SK-MEL-5 (cell line): ENCODE results near the gene ZFAND2B. TPM values are rescaled to one million over a fixed set of nuclear protein-coding genes. Genes with fewer than 3 reads are reported as not detected.

Experiments used
- DNase-seq: peaks from one replicate; pipeline ENCODE4 v3.0.0-alpha.2; 2016; ENCODE audit warnings: low read depth, low spot score
- in situ Hi-C: cut with HindIII; loops from 2 replicates; pipeline ENCODE4 v1.10.0; 2016; ENCODE audit warnings: low sequenced_read_pairs, high pct_unique_total_duplicates, low pct_unique_long_range_greater_than_20kb
- total RNA-seq: library from RNA; depleted of rRNA; stranded (reverse); fragments of >200 nt; shearing (Covaris generic); gene quantifications from 2 replicates; pipeline ENCODE4 v1.2.3, GENCODE V29; 2014

The ZFAND2B gene
- total RNA-seq, 1 experiment from 2014 or later, result 16.2 TPM

DNA sequence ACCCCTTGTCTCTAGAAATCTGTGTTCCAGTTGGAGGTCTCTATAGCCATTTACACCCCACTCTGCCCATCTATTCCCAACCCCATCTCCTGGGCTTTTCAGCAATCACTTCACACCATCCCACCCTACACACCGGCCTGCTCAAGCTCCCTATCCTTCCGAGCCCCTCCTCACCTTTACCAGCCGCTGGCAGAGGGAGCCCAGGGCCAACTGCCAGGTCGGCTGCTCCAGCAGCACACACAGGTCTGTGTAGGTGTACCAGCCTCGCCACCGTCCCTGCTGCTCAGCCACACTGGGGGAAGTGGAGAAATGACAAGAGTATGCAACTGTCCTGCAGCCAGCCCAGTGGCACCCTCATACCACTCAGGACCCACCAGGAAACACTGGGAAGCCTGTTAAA is 33.4 kb upstream of the ZFAND2B start:
- no peak for DNase-seq
- in situ Hi-C loops, result no loop called here

GRCh38 chr2:219174146-219174545 is 32.4 kb upstream of the ZFAND2B start:
- in situ Hi-C loops, result no loop called here
- DNase-seq, result no peak

- no peak for DNase-seq
- in situ Hi-C loops, result no loop called here
Measured at GRCh38 chr2:219174801-219175200, 31.8 kb upstream of the ZFAND2B start.

DNA sequence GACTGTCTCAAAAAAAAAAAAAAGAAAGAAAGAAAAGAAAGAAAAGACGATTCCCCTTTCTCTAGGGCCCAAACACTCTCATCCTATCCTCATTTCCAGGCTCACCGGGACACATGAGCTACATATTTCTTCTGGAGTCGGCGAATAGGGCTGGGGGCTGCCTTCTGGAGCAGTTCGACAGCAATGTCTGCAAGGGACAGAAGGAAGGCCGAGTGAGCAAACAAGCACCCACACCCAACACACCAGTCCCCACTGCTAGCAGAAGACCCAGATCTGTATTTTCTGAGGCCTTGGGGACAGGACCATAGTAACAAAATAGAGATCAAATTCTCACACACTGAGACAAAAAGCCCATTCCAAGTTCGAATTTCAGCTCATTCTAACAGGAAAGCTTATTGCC is 31.1 kb upstream of the ZFAND2B start:
- in situ Hi-C loops, result no loop called here
- DNase-seq, result no peak

DNA sequence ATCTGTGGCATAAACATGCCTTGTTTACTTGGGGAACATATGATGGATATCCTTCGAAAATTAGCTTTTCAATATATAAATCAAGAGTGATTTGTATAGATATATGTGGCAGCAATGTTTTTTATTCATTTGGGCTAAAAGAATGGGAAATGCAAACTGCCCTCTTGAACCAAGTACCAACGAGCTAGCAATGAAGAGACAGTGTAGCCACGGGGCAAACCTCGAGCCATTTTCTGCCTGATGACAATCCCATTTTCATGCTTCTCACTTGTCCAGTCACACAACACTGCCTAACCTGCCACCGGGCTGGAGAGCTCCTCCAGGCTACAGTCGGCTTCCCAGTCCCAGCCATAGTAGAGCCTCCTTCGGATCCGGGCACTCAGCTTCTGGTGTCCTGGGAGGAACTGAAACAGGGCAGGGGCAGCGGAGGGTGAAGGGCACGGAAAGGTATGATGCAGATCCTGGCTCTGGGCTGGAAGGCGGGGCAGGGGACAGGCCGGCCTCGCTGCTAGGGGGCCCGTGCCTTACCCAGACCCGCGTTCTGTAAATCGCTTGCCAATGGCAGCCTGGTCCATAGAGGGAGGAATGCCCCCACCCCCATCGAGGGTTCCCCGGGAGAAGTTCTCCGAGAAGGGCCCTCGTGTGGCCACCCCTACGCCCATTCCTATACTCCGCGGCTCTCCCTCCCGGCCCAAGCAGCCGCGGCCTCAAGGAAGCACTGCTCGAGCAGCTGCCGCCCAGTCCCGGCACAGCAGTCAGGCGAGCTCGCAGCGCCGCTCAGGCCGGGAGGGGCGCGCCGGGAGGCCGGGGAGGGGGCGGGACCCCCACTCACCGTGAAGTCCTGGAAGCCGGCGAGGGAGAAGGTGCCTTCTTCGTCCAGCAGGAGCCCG is 30.4 kb upstream of the ZFAND2B start:
- in situ Hi-C loops, result no loop called here
- peak; percentile 30 for DNase-seq

DNA sequence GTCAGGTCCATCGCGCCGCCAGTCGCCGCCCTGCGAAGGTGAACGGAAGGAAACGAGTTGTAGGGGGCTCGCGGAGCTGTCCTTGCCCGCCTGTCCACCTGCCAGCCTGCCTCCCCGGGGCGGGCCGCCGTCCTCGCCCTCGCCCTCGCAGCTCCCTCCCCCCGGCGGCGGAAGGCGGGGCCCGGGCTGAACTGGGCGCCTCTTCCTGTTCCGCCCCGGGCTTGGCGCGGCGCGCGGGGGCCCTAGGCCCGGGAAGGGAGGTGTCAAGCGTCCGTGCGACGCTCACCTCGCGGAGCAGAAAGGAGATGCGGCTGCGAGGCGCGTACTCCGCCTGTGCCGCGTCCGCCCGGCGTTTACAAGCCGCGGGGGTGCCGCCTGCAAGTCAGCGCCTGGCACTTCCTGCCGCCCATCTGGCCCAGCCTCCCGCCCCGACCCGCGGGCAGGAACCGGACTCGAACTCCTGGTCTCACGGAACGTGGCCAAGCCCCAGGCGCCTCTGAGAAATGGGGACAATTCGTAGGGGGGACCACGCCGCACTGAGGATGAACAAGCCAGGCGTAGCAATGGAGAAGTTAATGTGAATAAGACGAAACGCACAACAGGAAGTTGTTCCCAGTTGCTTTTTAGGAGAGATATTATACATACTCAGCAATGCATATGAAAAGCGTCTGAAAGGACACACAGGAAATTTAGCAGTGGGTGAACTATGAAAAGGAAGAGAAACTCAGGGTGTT is 29.6 kb upstream of the ZFAND2B start, which contains the start of gene CNPPD1:
CNPPD1 (minus strand) TSS at position 108 of the 734 bp plus-strand sequence; CDS start at position 11, 97 bp downstream.
- DNase-seq, result peak; percentile 78
- in situ Hi-C loops, result no loop called here

DNA sequence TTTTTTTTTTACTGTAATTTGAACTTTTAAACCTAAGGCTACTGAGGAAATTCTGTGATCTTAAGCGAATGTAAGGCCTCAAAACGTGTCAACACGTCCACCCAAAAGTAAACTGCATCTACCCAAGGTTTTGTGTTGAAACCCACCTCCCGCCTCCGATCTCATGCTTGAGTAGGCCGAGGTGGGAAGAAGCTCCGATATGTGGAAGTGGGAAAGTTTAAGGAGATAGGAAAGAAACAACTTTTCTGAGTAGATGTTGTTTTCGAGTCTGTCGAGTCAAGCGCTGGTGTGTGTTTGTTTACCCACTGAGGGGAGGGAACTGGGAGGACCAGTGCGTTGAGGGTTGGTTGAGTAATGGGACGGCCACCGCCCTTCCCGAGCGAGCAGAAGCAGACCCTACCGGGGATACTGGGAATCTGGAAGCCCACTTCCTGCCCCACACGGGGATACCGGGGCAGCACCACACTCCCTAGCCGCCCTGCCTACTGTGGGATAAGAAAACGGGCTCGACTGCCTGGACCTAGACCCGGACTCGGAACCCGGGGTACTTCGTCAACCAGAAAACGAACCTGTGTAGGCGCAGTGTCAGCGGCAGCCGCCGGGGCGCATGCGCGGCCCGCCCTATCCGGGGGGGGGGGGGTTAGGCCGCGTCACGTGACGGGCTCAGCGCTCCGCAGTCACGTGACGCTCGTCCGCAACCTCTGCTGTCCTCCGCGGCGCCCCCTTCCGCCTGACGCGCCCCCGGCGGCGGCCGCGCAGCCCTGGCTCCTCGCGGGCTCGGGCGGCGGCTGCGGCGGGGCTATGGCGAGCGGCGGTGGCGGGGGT is 28.8 kb upstream of the ZFAND2B start, which contains the start of gene RETREG2:
RETREG2 (plus strand) TSS at position 724 of the 825 bp plus-strand sequence; CDS start at position 802, 78 bp downstream.
- in situ Hi-C loops, result no loop called here
- DNase-seq, result peak; percentile 85

GRCh38 chr2:219178377-219179175 is 28.0 kb upstream of the ZFAND2B start:
- in situ Hi-C loops, result no loop called here
- DNase-seq, result peak; percentile 26

DNA sequence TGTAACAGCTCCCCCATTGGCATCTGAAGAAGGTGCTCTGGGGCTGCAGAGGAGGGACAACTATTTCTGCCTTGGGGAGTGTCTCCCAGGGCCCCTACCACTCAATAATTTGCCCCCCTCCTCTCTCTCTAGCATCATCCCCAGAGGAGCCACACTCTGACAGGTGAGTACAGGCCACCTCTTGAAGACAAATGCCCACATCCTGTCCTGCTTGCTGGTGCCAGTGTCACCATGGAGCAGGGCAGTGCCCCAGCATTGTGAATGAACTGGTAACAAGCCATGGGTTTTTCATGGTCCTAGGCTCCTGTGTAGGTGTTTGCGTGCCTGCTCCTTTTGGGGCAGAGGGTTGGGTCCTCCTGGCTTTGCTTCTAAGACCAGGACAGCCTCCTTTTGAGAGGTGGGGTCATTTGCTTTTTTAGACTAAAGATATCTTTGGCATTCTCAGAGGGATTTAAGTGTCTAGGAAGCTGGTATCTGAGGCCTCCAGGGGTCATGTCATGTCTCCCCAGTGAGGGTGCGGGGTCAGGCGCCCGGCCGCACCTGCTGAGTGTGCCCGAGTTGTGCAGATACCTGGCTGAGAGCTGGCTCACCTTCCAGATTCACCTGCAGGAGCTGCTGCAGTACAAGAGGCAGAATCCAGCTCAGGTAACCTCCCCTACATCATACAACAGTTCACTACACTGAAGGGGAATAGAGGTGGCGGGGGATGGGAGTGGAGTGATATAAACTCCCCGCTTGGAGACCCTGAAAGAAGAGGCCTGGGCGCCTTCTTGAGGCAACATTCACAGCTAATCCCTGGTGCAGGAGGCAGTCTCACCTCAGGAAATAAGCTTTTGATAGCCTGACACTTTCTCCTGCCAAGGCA is 26.7 kb upstream of the ZFAND2B start:
- DNase-seq, result no peak
- in situ Hi-C loops, result no loop called here

DNA sequence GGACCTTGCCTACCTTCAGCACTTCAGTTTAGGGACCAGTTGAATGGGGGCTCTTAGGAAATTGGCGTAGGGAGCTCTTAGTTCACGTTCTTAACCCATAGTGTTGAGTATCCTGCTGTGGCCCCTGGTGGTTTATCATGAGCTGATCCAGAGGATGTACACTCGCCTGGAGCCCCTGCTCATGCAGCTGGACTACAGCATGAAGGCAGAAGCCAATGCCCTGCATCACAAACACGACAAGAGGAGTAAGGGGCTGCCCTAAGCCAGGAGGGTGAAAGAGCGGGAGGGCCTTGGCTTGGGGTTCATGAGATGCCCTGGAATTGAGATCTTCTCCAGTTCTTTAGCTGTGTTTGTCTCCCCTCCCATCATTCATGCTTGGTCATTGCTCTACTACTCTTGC is 25.6 kb upstream of the ZFAND2B start:
- in situ Hi-C loops, result no loop called here
- DNase-seq, result no peak

- DNase-seq, result no peak
- in situ Hi-C loops, result no loop called here
Measured at GRCh38 chr2:219181531-219181930, 25.1 kb upstream of the ZFAND2B start.

DNA sequence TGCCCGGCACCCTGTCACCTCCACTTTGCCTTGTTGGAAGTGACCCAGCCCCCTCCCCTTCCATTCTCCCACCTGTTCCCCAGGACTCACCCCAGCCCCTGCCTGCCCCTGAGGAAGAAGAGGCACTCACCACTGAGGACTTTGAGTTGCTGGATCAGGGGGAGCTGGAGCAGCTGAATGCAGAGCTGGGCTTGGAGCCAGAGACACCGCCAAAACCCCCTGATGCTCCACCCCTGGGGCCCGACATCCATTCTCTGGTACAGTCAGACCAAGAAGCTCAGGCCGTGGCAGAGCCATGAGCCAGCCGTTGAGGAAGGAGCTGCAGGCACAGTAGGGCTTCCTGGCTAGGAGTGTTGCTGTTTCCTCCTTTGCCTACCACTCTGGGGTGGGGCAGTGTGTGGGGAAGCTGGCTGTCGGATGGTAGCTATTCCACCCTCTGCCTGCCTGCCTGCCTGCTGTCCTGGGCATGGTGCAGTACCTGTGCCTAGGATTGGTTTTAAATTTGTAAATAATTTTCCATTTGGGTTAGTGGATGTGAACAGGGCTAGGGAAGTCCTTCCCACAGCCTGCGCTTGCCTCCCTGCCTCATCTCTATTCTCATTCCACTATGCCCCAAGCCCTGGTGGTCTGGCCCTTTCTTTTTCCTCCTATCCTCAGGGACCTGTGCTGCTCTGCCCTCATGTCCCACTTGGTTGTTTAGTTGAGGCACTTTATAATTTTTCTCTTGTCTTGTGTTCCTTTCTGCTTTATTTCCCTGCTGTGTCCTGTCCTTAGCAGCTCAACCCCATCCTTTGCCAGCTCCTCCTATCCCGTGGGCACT is 24.0 kb upstream of the ZFAND2B start:
- in situ Hi-C loops, result no loop called here
- no peak for DNase-seq

- in situ Hi-C loops, result no loop called here
Measured at GRCh38 chr2:219183151-219183772, 23.3 kb upstream of the ZFAND2B start.

DNA sequence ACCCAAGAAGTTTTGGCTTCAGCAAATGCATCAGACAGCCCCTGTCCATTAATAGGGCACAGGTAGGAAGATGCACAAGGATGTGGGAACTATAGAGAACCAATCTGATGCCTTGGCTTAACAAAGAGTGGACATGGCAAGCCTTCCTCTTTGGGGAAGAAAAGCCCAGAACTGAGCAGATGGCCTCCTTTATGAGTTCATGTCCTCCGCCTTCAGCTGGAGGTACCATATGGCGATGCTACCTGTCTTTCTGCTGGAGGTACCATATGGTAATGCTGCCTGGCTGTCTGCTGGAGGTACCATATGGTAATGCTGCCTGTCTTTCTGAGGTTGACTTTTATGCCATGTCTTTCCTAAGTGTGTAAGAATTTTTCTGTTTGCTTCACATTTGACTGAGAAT is 22.5 kb upstream of the ZFAND2B start:
- in situ Hi-C loops, result no loop called here
- no peak for DNase-seq

More at GRCh38 chr2:219183151-219183772, 23.3 kb upstream of the ZFAND2B start:
- DNase-seq, result no peak
